ELF-1 (cell line): ENCODE data around the gene MLN.

Source experiments
- DNase-seq: peaks from one replicate; pipeline ENCODE4 v3.0.0-alpha.2; 2016; ENCODE audit warnings: low read depth, low spot score

MLN gene

DNA sequence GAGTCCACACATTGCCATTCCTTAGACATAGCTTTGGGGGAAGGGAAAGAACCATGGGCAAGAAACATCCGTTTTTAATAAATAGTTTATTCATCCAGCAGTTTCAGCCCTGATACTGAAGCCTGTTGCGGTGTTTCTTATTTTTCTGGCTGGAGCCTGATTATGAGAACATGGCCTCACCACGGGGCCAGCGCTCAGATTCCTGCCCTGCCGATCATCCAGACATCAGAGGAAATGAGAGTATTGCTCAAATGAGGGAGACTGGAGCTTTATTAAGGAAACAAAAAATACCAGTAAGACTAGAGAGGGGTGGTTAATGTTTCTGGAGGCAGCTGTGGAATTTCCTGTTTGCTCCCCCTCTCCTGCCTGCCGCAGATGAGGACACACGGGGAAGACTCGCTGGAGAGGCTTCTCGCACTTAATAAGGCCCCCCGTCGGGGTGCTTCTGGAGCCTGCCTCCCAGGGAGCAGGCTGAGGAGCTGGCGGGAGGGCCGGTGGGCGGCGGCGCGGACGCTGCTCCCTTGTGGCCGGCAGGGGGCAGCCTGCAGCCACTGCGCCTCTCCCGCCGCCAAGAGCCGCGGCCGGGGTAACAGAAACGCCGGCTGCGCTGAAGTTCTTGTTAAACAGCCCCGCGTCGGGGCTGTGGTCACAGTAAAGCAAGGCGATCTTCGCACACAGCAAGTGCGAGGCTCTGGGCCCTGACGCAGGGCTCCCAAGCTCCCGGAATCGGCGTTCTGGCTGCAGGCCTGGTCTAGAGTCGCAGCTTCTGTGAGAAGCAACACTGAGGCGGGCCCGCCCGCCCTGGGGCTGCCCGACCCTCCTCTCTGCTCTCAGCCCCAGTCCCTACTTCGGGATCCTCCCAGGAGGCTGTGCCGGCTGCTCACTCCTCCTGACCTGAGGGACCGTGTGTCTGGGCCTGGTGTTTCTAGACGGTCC, 32.4 kb downstream of the MLN start:
- DNase-seq: peak; percentile 97

DNA sequence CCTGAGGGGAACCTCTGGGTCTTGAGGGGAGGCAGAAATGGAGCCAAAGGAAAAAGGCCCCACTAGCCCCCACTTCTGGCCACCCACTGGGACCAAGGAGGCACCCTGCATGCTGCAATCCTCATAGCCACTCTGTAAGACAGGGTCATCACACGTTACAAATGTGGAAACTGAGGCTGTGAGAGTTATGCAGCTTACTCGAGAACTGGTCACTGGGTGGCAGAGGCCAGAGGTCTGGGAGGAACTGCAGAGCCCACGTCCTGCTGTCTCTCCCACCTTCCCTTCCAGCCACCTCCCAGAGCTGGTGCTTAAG, 33.0 kb downstream of the MLN start:
- no peak for DNase-seq

DNA sequence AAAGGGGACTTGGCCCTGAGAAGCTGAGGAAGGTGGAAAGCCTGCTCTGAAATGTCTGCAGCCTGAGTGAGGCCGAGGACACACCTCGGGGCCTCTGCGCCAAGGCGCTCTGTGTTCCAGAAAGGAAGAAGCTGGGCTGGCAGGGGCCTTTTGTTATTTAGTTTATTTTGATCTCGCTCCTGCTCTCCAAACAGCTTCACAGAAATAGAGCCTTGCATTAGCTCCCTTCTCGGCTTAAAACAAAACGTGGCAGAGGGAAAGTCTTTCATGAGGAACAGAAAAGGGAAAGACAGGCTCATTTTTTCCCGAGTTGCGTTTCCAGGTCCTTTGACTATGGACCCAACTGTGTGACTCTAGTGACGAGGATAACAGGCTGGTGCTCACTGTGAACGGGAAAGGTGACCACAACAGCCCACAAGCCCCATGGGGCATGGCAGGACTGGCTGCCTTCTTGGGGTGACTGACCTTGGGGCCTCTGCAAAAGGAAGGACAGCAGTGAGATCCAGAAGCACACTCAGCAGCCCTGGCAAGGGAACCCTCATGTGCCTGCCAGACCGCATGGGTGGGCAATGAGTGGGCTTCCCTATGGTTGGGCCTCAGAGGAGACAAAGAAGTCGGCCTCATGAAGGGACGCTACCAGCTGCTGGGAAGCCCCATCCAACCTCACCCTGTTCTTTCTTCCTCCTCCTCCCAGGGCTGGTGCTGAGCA, 33.5 kb downstream of the MLN start:
- DNase-seq: no peak

DNA sequence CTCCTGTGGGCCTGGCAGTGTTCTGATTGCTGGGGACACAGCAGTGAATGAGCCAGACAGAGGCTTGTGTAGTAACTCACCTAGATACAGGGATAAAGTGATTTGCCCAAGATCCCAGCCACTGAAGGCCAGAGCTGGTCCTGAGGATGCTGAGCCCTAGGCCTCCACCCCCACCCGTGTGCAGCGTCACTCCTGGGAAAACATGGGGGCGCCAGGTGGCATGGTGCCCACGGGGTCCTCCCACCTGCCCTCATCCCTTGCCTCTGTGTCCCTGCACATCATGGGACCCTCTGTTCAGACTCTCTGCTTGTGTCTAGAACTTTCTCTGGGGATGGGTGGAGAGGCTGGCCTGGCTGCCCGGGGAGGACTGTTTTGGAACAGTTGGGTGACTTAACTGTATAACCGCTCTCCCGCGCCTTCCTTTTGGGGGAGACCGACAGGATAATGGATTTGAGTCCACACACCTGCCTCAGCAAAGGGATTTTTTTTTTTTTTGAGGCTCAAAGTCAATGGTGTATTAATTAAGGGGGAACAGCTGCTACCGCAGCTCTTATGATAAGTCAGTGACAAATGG, 34.5 kb downstream of the MLN start:
- DNase-seq: no peak

DNA sequence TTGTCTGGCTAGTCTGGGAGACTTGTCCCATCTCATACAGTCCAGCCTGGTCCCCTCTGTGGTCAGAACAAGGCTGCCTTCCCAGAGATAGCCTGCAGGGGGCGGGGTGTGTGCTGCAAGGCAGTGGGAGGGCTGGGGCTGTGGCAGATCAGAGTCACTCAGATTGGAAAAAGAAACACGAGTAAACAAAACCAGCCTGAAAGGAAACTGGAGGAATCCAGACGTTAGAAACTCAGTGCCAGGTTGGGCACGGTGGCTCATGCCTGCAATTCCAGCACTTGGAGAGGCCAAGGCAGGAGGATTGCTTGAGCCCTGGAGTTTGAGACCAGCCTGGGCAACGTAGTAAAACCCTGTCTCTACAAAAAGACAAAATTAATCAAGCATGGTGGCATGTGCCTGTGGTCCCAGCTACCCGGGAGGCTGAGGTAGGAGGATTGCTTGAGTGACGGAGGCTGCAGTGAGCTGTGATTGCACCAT, 35.1 kb downstream of the MLN start:
- DNase-seq: peak; percentile 86

DNA sequence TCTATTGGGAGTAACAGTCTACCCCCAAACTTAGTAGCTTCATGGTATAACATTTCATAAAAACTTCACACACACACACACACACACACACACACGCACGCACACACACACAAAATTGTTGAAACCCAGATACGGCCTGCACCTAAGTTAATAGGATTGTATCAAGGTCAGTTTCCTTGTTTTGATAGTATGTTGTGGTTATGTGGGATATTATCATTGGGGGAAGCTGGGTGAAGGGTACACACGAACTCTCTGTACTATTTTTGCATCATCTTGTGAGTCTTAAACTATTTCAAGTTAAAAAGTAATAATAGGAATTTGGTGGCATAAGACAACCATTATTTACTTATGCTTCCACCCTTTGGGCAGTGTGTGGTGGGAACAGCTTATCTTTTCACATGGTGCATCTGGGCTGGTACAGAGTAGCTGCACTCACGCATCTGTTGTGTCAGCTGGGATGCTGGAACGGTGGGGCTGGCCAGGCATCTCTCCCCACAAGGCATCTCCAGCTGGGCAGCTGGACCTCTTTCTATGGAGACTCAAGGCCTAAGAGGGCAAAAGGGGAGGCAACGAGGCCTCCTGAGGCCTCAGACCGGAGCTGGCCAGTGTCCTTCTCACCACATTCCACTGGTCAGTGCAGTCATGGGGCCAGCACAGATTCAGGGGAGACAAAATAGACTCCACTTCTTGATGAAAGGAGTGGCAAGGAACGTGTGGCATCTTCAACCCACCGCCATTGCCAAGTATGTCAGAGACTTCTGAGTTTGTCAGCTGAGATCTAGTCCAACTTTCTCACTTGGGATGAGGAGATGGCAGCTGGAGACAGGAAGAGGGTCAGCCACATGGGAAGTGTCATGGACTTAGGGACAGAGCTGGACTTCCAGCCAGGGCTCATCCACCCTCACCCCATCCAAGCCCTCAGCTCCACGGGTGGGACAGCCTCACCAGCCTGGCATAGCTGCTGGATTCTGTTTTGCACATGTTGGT, 36.6 kb downstream of the MLN start:
- DNase-seq: no peak

DNA sequence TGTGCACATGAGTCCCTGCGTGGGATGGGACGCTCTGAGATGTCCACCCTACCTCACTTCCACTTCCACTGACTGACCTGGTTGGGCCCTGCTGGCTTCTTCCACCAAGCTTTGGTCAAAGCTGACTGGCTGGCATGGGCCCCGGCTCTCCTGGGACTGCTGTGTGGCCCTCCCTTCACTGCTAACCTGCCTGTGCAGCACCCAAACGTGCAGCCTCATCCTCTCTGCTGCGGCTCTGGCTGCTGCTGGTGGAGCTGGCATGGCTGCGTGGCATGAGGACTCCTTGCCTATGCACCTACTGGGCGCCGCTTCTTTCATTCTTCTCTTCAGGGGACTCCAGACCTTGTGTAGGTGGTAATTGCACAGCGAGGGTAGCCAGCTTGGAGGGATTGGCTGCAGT, 38.4 kb downstream of the MLN start:
- DNase-seq: no peak

DNA sequence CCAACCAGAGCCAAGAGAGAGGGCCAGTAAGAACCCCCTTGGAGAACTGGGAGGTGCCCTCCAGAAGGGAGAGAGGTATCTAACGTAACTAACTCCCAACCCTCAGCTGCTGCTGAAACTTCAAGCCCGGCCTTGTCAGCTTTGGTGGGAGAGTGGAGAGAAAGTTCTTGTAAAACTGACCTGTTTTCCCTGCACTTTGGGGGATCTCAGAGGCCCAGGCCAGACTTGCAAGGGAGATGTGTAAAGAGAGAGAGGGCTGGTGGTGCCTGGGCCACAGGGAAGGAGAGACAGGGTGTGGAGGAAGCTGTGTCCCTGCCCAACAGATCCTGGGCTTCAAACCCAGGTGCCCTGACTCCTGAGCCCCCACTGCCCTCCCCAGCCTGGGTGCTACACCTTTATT, 39.8 kb downstream of the MLN start:
- DNase-seq: no peak

DNA sequence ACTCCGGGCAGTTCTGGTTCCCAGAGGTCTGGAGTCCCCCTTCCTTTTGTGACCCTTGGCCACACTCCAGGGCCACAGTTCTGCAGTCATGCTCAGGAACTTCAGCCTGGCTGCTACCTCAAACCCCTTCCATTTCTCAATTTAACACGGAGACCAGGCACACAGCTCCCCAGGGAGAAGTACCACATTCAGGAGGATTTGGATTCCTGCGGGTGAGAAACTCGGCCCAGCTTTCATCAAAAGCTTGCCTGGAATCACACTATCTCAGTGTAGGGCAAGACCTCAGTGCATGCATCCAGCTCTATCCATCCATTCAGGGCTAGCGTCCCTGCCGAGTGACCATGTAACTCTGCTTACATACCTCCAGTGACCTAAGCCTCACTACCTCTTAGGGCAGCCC, 40.3 kb downstream of the MLN start:
- no peak for DNase-seq

DNA sequence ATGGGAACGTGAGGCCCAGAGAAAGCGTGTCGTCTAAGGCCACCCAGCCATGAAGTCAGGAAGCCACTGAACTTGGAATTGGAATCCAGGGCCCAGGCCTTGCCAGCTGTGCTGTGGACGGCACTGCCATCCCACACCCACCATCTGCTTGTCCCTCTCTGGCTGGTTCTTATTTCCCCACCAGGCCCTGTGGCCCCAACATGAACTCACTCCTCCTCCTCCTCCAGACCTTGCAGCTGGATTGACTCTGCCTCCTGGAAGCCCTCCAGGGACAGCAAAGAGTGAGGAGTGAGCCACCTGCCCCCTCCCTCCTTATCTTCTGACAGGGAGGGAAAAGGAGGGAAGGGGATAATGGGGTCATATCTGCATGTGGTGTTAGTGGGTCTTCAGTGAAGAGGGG, 41.1 kb downstream of the MLN start:
- DNase-seq: no peak

DNA sequence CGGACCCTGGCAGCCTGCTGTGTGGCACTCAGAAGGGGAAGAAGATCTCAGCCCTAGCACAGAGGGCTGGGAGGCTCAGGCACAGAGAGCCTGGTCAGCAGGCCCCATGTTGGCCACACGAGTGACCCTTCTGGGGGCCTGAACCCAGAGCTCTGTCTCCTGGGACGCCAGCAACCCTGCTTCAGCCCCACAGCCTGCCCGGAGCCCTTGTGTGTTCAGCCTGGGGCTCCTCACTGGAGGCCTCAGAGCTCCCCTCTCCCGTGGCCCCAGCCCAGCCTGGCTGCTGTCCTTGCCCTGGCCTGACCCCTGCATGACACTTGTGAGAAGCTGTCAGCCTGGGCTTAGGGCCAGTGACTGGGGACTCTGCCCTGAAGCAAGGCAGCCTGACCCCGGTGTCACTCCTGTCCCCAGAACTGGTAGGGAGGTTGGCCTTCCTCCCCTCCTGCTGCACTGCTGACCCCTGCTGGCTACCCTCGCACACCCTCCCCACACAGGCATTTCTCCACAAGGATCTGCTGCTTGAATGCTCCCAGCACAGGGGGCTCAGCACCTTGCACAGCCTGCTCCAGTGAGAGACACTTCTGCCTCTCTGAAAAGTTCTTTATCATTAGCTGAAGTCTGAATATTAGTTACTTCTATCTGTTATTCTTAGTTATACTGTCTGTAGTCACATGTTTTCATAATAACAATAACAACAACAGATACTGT, 41.7 kb downstream of the MLN start:
- peak; percentile 90 for DNase-seq

DNA sequence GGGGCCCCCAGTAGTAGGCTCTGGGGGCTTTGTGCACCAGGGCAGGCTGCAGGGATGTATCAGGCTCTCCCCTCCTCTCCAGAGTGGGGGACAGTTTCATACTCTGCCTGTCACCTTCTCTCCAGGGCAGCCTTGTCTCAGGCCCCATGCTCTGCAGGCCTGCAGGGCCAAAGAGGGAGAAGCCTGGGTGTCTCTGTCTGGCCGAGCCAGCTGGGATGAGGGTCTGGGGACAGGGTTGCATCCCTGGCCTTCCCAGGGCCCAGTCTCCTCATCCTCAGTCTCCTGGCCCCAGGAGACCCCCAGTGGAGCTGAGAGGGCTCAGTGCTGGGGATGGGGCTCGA, 42.3 kb downstream of the MLN start:
- no peak for DNase-seq

DNA sequence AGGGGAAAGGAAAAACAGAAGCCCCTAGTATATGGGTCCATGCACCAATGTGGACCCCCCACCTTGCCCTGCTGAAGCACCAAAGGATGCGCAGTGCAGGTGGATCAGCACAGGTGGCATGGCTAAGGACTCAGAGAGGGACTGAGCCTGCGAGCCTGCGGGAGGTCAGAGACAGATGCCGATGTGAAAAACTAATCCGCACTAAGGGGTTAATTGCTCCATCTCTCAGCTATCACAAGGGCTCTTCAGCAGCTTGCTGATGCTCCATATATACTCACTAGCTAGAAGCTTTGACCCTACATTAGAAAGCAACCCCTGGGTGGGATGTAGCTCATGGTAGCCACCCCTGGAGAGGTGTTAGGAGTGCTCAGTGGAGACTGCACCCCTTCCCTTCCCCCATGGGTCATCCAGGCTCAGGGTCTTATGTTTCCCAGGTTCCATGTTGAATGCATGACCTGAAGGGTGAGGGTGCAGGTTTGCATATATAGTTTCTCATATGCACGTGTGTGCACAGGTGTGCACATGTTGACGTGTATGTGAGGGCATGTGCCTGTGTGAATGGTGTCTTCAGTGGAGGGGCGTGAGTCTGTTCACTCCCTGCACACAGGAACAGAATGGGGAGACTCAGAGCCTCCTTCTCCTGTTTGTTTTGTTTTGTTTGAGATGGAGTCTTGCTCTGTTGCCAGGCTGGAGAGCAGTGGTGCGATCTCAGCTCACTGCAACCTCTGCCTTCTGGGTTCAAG, 43.7 kb downstream of the MLN start:
- DNase-seq: no peak

DNA sequence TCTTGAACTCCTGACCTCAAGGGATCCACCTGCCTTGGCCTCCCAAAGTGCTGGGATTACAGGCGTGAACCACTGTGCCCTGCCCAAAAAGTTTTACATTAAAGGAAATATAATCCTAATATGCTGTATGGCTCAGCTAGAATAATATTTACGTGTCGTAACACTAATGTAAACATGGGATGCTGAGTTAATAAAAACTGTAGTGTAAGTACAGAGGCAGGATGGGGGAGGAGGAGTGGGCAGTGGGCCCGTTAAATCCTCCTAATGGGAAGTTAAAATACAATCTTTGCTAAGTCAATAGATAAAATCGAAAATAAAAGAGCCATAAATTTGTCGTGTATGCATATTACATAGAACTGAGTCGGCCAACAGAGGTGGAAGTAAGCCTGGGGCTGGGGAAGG, 45.0 kb downstream of the MLN start:
- no peak for DNase-seq

DNA sequence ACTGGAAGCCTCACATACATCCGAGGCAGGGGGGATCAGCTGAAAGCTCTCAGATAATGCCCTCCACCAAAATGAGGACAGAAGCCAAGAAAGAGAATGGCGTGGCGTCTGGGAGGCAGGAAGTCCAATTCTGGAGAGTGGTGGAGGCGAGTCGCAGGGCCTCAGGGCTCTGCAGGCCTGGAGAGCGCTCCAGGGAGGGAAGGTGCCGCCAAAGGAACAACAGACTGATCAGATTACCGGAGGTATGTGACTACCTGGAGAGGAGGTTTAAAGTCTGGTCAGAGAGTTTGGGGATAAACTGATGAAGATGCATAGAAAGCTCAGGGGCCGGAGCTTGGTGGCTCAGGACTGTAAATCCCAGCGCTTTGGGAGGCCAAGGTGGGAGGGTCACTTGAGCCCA, 45.9 kb downstream of the MLN start:
- peak; percentile 76 for DNase-seq

DNA sequence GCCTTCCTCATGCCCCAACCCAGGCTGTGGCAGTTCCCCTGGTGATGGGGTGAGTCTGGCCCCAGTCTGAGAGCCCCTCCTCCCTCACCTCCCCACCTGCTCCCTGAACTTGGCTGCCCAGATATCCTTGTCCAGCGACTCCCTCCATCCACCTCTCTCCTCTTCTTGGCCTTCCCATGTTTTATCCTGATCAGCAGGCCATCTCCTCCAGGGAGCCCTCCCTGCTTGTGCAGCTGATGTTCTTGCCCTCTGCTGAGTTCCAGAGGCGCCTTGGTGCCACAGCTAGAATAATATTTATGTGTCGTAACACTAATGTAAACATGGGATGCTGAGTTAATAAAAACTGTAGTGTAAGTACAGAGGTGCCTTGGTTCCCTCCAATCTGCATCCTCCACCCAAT, 46.7 kb downstream of the MLN start:
- no peak for DNase-seq

DNA sequence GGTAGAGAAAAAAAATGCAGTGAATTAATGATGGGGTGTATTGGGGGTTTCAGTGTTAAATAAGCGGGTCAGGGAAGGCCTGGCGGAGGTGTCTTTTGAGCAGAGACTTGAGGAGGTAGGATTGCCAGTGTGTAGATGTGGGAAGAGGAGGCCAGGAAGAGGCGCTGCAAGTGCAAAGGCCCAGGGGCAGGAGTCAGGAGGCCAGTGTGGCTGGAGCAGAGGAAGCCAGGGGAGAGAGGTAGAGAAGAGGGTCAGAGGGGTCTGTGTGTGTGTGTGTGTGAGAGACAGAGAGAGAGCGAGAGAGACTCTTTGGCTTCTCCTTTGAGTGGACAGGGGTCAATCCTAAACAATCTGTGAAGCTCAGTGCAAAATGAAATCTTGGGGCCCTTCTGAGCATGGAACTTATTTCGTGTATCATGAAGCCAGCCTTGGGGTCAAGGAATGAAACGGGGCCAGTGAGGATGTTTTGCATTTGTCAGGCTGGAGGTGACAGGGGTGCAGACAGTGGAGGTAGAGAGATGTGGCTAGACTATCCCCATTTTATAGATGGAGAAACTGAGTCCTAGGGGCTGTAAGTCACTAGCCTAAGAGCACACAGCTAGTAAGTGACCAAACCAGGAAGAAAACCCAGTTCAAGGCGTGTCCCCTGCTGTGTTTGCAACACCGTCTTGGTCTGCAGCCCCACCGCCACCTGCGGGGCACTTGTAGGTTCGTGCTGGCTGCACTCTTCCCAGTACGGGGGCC, 47.4 kb downstream of the MLN start:
- no peak for DNase-seq

DNA sequence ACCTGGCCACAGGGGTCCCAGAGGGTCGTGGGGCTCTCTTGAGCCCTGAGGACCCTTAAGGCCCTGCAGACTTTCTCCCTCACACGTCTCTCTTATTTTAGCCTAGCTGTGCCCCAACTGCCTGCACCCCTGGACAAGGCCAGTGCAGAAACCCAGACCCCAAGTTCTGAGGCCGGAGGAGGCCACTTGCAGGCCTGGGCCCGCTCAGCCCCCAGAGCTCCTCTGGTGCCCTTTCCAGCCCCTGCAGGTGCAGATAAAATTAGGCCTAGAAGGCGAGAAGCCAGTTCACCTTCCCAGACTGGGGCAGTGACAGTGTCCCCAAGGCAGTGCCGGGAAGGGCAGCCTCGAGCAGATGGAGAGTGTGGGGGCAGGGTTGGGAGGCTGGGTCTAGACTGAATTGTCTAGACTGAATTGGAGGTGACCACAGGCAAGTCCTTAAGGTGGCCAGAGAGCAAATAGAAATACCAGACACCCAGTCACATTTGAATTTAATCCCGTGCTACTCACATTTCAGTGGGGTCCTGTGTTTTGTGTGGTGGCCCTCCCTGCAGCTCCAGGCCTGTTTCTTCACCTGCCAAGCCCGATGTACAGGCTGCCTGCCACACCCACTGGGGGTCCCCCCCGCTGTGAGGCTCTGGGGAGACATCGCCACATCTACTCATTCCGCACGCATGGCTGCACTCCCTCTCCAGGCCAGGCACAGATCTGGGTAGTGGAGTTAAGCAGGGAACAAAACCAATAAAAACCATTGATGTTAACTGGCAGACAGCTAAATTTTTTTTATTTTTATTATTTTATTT, 48.5 kb downstream of the MLN start:
- no peak for DNase-seq

DNA sequence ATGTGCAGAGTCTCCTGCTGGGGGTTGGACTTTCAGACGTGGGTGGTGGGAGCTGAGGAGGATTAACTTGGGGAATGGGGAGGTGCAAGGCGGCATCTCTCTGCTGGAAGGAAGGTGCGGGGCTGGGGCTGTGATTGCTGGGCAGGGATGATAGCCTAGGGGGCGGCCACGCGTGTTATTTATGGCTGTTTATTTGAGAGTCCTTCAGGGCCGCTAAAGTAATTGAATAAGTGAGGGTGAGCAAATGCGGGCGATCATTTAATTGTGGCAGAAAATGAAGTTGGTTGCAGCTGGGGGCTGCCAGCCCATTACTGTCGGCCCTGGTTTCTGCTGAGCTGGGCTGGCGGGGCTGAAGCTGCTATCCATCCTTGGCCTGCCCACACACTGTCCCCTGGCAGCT, 49.6 kb downstream of the MLN start:
- no peak for DNase-seq
